ENCODE data around the gene MECP2.

DNA sequence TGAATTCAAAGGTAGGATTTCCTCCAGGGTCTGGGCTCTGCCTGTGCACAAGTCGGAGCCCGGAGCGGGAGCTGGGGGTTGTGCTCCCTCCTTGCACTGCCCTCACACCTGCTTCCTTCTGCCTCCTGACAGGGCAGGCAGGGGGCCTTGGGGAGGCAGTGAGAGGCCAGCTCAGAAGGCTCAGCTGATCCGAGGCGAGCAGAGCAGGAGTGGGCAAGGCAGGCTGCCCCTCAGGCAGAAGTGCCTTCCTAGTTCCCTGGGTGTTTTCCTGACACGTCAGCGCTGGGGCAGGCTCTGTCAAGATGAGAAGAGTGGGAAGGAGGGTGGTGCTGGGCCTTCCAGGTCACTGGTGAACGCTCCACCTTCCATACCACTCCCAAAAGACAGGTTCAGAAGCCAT is 72.3 kb downstream of the MECP2 start:
- TF ChIP-seq YY1 (IDR thresholded peaks at IDR 0.05; ENCODE audit: insufficient read depth, insufficient read length) = no peak
- TF ChIP-seq ZNF274 (IDR thresholded peaks at IDR 0.05; ENCODE audit: low read depth, low read length) = no peak
- TF ChIP-seq SUZ12 (IDR thresholded peaks at IDR 0.05; ENCODE audit: extremely low read depth, insufficient read depth, insufficient read length) = no peak

Measured in NT2/D1 (cell line).